Testis (tissue), 5 donors: ENCODE measurements around the gene HMCES. TPM values are rescaled to one million over a fixed set of nuclear protein-coding genes. Genes with fewer than 3 reads are reported as not detected.

ENCODE experiments used
- DNase-seq: peaks from one replicate; pipeline ENCODE4 v3.0.0-alpha.2; 2019
- H3K27ac ChIP-seq, 2 donors: fragments of 200-600 bp; sonication (generic); one replicate each; pipeline ENCODE4 v1.5.1; 2019
- H3K27me3 ChIP-seq: fragments of 200-600 bp; sonication (generic); one replicate; pipeline ENCODE4 v1.5.1; 2019
- H3K36me3 ChIP-seq: fragments of 200-600 bp; sonication (generic); one replicate; pipeline ENCODE4 v1.5.1; 2017; ENCODE audit warnings: low read depth; ENCODE audit errors: missing control alignments
- H3K4me1 ChIP-seq: fragments of 200-600 bp; sonication (generic); one replicate; pipeline ENCODE4 v1.5.1; 2019
- H3K4me3 ChIP-seq, 2 donors: fragments of 200-600 bp; sonication (generic); one replicate each; pipeline ENCODE4 v1.5.1; 2017 to 2019
- H3K9me3 ChIP-seq: fragments of 200-600 bp; sonication (generic); one replicate; pipeline ENCODE4 v1.5.1; 2017
- POLR2A ChIP-seq: fragments of 450-650 bp; IDR thresholded peaks from one replicate; pipeline ENCODE4 v1.6.1; 2017; ENCODE audit warnings: antibody characterized with exemption, mild to moderate bottlenecking, moderate library complexity
- WGBS, 2 donors: methylation state at CpG; one replicate each; pipeline ENCODE4 v1.1.5; 2018; 5-methylcytosine and 5-hydroxymethylcytosine counted together
- intact Hi-C: fragments of 100-400 bp; cut with DNase I; formaldehyde crosslinking; loops from one replicate; pipeline ENCODE4 v1.15.1; 2023; ENCODE audit warnings: low total_unique reads
- long read RNA-seq, 2 donors: transcript quantifications; one replicate each; lab custom pipeline, GENCODE V29; 2026
- polyA plus RNA-seq: library from polyadenylated mRNA; stranded (reverse); fragments of 350-450 nt; fragmentation: Illumina TruSeq; extraction: RNeasy Lipid Tissue Mini Kit (QIAGEN cat#74804); gene quantifications from one replicate; pipeline ENCODE4 v1.2.3, GENCODE V29; 2014; ENCODE audit warnings: low read depth, low replicate concordance; ENCODE audit not compliant: insufficient read depth
- total RNA-seq, 2 donors: library from RNA; depleted of rRNA; stranded (reverse); fragments of >200 nt; gene quantifications; one replicate each; pipeline ENCODE4 v1.2.3, GENCODE V29; 2016
- TF ChIP-seq, protein P1 (sequence below), 3 experiments: fragments of 450-650 bp in 2 of 3; fragments of 200-600 bp in 1 of 3; sonication (generic) in 1 of 3; IDR thresholded peaks; one replicate each; pipeline ENCODE4 v1.5.1; 2016 to 2019; ENCODE audit warnings: antibody characterized with exemption in 3 of 3, mild to moderate bottlenecking in 2 of 3, moderate library complexity in 1 of 3

Gene HMCES
- total RNA-seq (10 to 100 TPM; 37.8 to 41.6 TPM), polyA plus RNA-seq (81.5 TPM)
- long read RNA-seq, donor 1, transcript HMCES-201 (7 exons, 2,515 nt): major isoform, 11 of 27 reads
- long read RNA-seq, donor 1, partial matches to known transcripts: 10 of 27 reads
- long read RNA-seq, donor 1, other reads (novel, unspliced or antisense): 0 of 27 reads
- long read RNA-seq, donor 2, transcript HMCES-201 (7 exons, 2,515 nt): major isoform, 5 of 16 reads
- long read RNA-seq, donor 2, partial matches to known transcripts: 9 of 16 reads
- long read RNA-seq, donor 2, other reads (novel, unspliced or antisense): 0 of 16 reads

DNA sequence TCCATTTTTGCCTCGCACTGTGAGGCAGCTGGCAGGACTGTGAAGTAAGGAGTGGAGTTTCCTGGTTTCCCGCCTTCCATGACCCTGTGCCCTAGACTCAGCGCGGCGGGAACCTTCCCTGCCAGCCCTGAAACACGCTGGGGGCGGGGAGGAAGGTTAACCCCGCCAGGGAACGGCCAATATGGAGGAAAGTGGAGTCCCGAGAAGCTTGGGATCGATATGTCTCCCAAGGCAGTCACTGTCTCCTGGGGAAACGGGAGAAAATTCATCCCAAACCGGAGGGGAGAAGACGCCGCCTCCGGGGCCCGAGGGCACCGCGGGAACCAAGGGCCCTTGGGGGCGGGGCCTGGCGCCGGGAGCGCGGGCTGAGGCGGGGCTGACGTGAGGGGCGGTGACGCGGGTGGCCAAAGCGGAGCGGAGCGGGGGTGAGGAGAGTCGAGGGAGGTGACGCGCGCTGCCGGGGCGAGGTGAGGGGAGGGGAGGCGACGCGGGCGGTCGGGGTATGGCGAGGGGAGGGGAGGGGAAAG is at the start of gene HMCES:
Gene HMCES, plus strand, starts transcription at position 432 of the 527 bp plus-strand sequence. CDS start 863 bp downstream, outside the sequence.
- Histone ChIP-seq H3K9me3 (no peaks in the 10 kb centered on the region), H3K27me3 (no peaks in the 10 kb centered on the region), H3K27ac (peak within 1 kb of the TSS; percentile 97), H3K4me1 (peaks cover 6% of the 10 kb centered on the region), H3K36me3 (no peaks in the 10 kb centered on the region), H3K4me3 (peak within 1 kb of the TSS; percentile 95 to 98)
- intact Hi-C loops: loop anchor here (5.0 kb wide), 1 partner anchor 39 kb away; a partner anchor contains a TSS
- 0 to 2% methylated on average over 27 to 34 of the region's 44 CpGs for WGBS, 2 donors
- peak; percentile 27 for TF ChIP-seq POLR2A
- TF ChIP-seq, protein P1, sequence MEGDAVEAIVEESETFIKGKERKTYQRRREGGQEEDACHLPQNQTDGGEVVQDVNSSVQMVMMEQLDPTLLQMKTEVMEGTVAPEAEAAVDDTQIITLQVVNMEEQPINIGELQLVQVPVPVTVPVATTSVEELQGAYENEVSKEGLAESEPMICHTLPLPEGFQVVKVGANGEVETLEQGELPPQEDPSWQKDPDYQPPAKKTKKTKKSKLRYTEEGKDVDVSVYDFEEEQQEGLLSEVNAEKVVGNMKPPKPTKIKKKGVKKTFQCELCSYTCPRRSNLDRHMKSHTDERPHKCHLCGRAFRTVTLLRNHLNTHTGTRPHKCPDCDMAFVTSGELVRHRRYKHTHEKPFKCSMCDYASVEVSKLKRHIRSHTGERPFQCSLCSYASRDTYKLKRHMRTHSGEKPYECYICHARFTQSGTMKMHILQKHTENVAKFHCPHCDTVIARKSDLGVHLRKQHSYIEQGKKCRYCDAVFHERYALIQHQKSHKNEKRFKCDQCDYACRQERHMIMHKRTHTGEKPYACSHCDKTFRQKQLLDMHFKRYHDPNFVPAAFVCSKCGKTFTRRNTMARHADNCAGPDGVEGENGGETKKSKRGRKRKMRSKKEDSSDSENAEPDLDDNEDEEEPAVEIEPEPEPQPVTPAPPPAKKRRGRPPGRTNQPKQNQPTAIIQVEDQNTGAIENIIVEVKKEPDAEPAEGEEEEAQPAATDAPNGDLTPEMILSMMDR (IDR thresholded peaks at IDR 0.05): no peak
- peak; percentile 94 for DNase-seq

DNA sequence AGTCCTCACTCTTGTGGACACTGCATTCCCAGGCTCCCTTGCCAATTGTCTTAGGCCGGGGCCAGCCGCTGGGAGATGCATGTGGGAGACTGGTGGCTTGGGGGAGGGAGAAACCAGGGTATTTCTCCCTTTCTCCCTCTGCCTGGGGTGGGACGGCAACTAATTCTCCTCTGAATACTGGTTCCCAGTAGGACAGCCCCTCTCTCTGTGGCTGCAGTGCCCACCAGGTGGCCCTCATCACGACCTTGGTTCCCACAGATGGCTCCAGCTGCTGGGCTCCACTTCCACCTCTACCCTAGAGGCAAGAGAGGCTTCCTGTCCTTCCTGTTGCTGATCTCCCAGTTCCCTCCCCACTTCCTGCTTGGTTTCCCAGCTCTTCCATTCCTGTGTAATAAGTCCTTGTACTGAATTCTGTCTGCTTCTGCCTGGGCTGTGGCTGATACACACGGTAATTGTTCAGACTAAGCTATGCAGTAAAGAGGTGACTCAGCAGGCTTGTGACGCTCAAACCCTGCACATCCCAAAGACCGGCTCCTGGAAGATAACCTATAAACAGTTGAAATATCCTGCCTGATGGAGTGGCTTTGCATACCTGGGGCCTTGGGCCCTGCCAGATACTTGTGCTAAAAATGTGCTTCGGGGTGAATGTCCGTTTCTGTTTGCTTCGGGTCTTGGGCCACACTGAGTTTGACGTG is 49.6 kb upstream of the HMCES start:
- Histone ChIP-seq H3K36me3 (no peaks in the 10 kb centered on the region), H3K27ac (no peak overlapping the region), H3K4me1 (peaks cover 15% of the 10 kb centered on the region), H3K9me3 (no peaks in the 10 kb centered on the region), H3K27me3 (no peaks in the 10 kb centered on the region), H3K4me3 (no peak overlapping the region)
- TF ChIP-seq POLR2A: no peak
- TF ChIP-seq, protein P1 (IDR thresholded peaks at IDR 0.05): no peak
- intact Hi-C loops: no loop called here
- DNase-seq: no peak
- 56 to 62% methylated on average over 7 to 11 of the region's 11 CpGs for WGBS, 2 donors

DNA sequence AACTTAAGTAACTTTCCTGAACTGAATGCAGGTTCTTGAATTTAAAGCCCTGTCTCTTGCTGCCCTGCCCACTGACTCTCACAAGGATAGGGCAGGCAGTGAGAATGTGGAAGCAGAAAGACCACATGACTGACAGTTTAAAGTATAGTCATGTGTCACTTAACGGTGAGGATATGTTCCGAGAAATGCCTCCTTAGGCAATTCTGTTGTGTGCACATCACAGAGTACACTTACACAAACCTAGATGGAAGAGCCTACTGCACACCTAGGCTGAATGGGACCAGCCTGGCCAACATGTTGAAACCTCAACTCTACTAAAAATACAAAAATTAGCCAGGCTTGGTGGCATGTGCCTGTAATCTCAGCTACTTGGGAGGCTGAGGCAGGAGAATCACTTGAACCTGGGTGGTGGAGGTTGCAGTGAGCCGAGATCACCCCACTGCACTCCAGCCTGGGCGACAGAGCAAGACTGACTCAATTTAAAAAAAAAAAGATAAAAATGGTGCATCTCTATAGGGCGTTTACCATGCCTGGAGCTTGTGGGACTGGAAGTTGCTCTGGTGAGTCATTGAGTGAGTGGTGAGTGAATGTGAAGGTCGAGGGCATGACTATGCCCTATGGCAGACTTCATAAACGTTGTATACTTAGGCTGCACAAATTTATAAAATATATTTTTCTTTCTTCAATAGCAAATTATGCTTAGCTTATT is 48.2 kb upstream of the HMCES start:
- peaks cover 10% of the 10 kb centered on the region for H3K4me1 ChIP-seq
- H3K27ac ChIP-seq: no peak overlapping the region
- TF ChIP-seq, protein P1 (IDR thresholded peaks at IDR 0.05): no peak
- no peak for TF ChIP-seq POLR2A
- no peaks in the 10 kb centered on the region for H3K36me3 ChIP-seq
- no peak overlapping the region for H3K4me3 ChIP-seq
- no peak for DNase-seq
- H3K27me3 ChIP-seq: no peaks in the 10 kb centered on the region
- intact Hi-C loops: no loop called here
- WGBS, 2 donors: 78% methylated on average over 7 of the region's 7 CpGs
- H3K9me3 ChIP-seq: no peaks in the 10 kb centered on the region

DNA sequence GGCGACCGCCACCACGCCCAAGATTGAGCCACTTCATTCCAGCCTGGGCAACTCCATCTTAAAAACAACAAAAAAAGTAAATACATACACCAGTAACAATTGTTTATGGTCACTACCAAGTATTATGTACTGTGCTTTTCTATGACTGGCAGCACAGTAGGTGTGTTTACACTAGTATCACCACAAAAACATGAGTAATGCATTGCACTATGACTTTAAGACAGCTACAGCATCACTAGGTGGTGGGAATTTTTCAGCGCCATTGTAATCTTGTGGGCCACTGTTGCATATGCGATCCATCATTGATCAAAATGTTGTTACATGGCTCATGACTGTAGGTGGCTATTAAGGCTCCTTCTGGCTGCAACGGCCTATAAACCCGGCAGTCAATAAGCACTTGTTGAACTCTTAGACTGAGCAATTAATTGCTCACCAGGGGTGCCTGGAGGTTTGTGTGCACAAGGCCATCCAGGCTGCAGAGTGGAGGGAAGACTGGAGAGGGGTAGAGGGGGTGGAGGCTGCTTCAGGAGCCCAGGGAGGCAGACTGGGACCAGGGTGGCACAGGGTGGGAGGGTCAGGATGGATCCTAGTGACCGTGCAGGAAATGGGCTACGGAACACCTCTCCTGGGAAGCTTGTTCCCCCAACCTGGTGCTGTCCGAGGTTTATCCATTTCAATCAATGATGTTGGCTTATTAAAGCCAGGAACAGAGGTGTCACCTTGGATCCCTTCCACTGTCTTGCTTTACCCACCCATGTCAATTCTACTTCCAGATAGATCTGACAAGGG is 47.1 kb upstream of the HMCES start:
- DNase-seq: no peak
- Histone ChIP-seq H3K27me3 (no peaks in the 10 kb centered on the region), H3K4me1 (peaks cover 5% of the 10 kb centered on the region), H3K9me3 (no peaks in the 10 kb centered on the region), H3K36me3 (no peaks in the 10 kb centered on the region), H3K27ac (no peak overlapping the region), H3K4me3 (no peak overlapping the region)
- 80 to 85% methylated on average over 10 of the region's 10 CpGs for WGBS, 2 donors
- intact Hi-C loops: no loop called here
- TF ChIP-seq, protein P1 (IDR thresholded peaks at IDR 0.05): no peak
- TF ChIP-seq POLR2A: no peak
